OCI-LY3 (cell line): ENCODE data around the gene PLAAT2.

Source experiments
- EZH2phosphoT487 ChIP-seq: fragments of 200-600 bp; shearing (Covaris generic); IDR thresholded peaks from 2 replicates; pipeline ENCODE4 v1.6.1; 2018; ENCODE audit warnings: antibody characterized with exemption, mixed run types, low read depth
- TF ChIP-seq, protein P1 (sequence below): fragments of 200-600, 300-600 bp; sonication (generic); IDR thresholded peaks from 2 replicates; pipeline ENCODE4 v1.5.1; 2014; ENCODE audit warnings: antibody characterized with exemption, low read length, low read depth

DNA sequence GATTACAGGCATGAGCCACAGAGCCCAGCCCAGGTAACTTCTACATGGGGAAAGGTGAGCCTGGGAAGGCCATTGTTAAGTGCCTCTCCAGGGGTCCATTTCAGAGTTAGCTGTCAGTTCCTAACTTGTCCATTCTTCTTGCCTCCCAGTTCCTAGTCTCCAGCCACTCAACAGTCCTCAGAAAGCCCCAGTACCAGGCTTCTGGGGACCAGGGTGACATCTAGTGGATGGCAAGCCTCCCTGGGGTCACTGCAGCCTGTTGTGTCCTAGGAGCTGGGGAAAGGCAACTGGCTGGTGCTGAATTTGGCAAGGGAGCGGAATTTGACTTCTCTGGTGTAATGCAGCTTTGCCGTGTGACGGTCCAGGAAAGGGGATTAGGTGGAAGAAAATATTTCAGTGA, 55.2 kb downstream of the PLAAT2 start:
- TF ChIP-seq, protein P1, sequence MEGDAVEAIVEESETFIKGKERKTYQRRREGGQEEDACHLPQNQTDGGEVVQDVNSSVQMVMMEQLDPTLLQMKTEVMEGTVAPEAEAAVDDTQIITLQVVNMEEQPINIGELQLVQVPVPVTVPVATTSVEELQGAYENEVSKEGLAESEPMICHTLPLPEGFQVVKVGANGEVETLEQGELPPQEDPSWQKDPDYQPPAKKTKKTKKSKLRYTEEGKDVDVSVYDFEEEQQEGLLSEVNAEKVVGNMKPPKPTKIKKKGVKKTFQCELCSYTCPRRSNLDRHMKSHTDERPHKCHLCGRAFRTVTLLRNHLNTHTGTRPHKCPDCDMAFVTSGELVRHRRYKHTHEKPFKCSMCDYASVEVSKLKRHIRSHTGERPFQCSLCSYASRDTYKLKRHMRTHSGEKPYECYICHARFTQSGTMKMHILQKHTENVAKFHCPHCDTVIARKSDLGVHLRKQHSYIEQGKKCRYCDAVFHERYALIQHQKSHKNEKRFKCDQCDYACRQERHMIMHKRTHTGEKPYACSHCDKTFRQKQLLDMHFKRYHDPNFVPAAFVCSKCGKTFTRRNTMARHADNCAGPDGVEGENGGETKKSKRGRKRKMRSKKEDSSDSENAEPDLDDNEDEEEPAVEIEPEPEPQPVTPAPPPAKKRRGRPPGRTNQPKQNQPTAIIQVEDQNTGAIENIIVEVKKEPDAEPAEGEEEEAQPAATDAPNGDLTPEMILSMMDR, result peak; percentile 65
- TF ChIP-seq EZH2phosphoT487, result no peak
